WTC11 (cell line): ENCODE data around the gene CAMK1G.

ENCODE experiments used
- CREB1 ChIP-seq: sonication (generic); formaldehyde crosslinking; IDR thresholded peaks from 2 replicates; pipeline ENCODE4 v1.8.0; 2023; ENCODE audit warnings: mild to moderate bottlenecking, missing genetic modification reagents
- CTCF ChIP-seq: fragments of 200-600 bp; IDR thresholded peaks from 2 replicates; pipeline ENCODE4 v1.8.0; 2022; ENCODE audit warnings: antibody characterized with exemption
- ELF4 ChIP-seq: sonication (generic); formaldehyde crosslinking; IDR thresholded peaks from 2 replicates; pipeline ENCODE4 v1.8.1; 2022; ENCODE audit warnings: low read depth, mild to moderate bottlenecking, moderate library complexity, missing genetic modification reagents
- MAX ChIP-seq: sonication (generic); formaldehyde crosslinking; IDR thresholded peaks from 2 replicates; pipeline ENCODE4 v1.8.0; 2022; ENCODE audit warnings: mild to moderate bottlenecking, missing genetic modification reagents
- ZNF423 ChIP-seq: fragments of 250-450 bp; sonication (Bioruptor Pico); IDR thresholded peaks from 2 replicates; pipeline ENCODE4 v2.1.2; 2022; ENCODE audit warnings: mild to moderate bottlenecking, moderate library complexity

GRCh38 chr1:209614151-209614420 lies 30.6 kb downstream of the CAMK1G start:
- TF ChIP-seq MAX (CRISPR knock-in tag) (no peak), ZNF423 (CRISPR knock-in tag) (no peak), CREB1 (CRISPR knock-in tag) (no peak), CTCF (no peak), ELF4 (no peak)
